GM21619 (cell line): ENCODE measurements around the gene PTPN4.
A peak's percentile ranks its signal among the peaks of the same experiment; 100 is the strongest.
"Not testable (repeated sequence)": the region's sequence is repeated elsewhere in the genome, so short reads cannot be mapped to it uniquely, and the experiment has no call there.

Experiments
- ATAC-seq: cut with Tn5 transposase; IDR thresholded peaks from one replicate; pipeline ENCODE4 v1.9.1; 2021; ENCODE audit not compliant: unreplicated experiment

The PTPN4 gene

DNA sequence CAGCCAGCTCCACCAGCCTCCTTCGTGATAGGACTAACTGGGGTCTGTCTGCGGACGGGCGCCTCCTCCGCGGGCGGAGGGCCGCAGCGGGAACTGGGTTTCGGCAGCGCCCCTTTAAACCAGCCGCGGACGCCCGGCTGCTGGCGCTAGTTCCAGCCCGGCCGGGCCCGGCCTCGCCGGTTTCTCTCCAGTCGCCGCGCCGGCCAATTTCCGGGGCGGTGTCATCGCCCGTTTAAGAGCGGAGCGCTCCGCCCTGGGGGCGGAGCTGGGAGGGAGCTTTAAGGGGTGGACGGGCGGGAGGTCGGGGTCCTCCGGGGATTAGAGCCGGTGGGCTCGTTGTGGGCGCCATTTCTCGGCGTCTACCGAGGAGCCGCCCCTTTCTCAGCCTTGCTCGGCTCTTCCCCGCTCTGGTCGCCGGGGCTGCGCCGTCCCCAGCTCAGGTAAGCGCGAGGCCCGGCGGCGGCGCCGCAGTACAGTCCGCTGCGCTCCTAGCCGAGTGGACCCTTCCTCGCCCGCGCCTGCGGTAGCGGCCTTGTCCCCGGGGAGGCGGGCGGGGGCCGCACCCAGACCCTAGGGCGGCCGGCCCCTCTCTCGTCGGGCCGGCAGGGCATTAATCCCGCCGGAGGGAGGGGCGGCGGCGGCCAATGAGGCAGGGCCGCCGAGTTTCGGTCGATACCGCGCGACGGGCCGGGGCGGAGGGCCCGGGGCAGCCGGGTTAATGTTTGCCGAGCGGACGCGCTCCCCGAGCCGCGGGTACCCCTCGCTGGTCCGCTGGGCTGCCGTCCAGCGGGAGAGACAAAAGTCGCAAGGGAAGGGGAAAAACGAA lies 253.3 kb downstream of the PTPN4 start, which contains the start of gene EPB41L5:
TSS of gene EPB41L5 (plus strand) at position 307 of the 826 bp plus-strand sequence. CDS start 6,008 bp downstream, outside the sequence.
- peak; percentile 90 for ATAC-seq

DNA sequence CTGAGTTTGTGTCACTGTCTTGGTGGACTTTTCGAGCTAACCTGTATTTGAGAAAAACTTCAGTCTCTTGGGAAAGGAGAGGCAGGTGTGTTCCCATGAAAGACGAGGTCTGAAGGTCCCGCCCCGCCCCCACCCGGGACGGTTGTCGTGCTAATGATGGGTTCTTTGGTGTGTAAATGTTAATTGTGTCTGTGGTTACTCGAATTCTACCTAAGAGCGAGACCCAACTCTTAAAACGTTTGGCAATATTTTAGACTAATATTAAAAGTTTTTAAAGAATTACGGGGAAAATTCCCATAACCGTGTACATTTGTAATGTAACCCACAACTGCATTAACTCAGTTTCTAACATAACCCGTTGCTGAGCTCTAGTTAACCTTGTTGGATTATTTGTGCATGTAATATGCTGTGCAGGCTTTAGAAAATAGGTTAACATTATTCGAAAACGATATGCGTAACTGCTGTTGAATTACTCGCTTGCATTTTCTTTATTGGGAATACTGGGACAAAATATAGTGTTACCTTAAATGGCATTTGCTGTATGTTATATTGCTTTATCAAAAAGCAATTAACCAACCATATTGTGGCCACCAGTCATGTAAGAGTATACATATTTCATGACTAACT lies 254.0 kb downstream of the PTPN4 start:
- ATAC-seq, result no peak

DNA sequence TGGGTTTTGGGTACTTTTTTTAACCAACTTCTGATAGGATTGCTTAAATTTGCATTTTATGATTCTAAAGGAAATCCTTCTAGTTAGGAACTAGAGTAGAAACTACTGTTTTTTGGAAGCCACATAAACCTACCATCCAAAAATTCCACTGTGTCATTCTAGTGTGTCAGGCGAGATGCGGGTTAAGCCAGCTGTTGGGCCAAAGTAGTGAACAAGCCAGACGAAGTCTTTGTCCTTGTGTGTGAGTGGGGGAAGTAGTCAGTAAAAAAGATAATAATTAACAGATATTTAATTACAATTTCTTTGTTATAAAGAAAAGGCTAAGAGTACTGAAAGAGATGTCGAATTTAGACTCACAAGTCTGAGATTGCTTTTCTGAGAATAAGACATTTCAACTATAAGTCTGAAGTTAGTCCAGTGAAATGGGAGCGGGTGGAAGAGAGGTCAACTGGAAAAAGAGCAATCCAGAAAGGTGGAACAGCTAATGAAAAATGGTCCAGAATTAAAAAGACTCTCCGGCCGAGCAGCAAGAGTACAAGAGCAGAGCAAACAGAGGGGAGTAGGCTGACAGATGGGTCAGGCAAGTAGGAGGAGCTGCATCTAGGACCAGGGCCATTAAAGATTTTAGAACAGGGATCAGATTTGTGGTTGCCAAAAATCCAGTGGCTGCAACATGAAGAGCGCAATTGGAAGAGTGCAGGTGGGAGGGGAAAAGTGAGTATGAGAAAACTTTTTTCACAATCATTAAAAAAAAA lies 254.7 kb downstream of the PTPN4 start:
- ATAC-seq, result no peak

DNA sequence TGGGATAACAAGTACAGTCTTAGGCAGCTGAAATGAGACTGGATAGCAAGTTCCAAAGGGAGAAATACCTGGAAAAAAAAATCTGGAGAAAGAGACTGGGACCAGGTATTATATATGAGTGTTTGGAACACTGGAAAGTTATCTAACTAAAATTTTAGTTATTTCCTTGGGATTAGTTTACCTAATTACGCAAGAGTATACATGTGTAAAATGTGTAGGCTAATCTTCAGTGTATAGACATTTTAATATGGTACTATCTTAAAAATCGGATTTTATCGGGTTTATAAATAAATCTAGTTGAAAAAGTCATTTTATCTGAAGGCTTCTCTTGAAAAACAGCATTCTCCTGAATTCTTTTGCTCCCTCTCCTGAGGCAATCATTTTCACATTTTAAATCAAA lies 257.1 kb downstream of the PTPN4 start:
- ATAC-seq, result no peak

DNA sequence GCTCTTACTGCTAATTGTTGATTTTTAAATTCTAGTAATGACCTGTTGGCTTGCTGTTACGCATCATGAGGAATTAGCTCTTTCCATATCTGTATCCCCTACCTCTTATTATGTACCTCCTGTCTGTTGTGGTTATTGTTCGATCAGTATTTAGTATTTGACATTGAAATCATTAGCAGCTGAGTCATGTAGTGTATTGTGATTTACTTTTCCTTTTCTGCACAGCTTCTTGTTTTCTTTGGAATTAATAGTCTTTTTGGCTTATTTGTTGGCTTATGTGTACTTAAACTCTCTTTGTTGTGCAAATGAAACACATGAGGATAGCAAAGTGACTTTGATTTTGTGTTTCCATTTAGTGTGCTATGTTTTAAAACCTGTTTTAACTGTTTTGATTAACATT lies 257.5 kb downstream of the PTPN4 start:
- ATAC-seq, result no peak

DNA sequence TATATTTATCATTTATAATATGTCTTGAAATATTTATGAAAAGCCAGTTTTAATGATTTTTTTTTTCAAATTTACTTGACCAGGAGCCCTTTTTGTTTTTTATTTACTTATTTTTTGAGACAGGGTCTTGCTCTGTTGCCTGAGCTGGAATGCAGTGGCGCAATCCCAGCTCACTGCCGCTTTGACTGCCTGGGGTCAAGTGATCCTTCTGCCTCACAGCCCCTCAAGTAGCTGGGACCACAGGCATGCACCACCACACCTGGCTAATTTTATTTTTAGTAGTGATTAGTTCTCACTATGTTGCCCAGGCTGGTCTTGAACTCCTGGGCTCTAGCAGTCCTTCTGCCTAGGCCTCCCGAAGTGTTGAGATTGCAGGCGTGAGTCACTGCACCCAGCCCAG lies 258.8 kb downstream of the PTPN4 start:
- ATAC-seq, result no peak

DNA sequence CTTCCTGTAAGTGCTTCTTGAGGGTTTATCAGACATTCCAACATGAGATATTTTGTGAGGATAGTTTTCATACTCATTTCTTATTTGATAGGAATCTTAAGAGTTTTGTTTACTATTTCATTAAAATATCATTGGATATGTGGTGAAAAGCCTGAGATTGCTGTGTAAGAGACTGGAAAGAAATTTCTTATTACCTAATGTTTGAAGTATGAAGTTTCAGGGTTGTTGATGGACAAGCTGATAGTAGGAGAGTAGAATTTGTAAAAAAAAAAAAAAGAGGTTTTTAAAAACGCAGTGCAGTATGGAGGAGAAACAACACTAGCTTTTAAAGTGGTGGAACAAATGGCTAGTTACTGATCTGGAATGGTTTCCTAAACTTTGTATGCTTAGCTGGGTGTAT lies 260.8 kb downstream of the PTPN4 start:
- ATAC-seq, result no peak

DNA sequence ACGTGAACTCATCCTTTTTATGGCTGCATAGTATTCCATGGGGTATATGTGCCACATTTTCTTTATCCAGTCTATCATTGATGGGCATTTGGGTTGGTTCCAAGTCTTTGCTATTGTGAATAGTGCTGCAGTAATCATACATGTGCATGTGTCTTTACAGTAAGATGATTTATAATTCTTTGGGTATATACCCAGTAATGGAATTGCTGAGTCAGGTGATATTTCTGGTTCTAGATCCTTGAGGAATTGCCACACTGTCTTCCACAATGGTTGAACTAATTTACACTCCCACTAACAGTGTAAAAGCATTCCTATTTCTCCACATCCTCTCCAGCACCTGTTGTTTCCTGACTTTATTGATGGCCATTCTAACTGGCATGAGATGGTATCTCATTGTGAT lies 262.8 kb downstream of the PTPN4 start:
- not testable (repeated sequence) for ATAC-seq

DNA sequence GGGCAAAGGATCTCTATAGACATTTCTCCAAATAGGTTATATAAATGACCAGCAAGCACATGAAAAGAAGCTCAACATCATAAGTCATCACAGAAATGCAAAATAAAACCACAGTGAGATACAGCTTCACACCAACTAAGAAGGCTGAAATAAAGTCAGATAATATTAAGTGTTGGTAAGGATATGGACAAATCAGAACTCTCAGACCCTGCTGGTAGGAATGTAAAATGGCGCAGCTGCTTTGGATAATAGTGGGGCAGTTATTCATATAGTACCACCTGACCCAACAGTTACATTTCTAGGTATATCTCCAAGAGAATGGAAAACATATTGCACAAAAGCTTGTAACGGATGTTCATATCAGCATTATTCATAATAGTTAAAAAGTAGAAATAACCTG lies 267.2 kb downstream of the PTPN4 start:
- no peak for ATAC-seq

DNA sequence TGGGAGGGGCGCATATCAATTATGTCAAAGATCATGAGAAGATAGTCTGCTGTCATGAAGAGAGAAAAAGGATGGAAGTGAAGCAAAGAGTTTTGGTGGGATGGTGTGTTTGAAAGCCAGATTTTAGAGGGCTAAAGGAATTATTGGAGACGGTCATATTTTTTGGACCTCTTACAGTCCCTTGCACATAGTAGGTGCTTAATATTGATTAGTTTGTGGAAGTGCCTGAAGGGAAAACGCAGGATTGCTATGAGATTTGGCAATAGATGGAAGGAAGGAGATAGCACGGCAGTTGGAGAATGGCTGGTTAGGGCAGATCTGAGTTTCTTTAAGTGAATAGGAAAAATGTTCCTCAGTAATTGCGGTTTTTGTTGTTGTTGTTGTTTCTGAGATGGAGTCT lies 269.1 kb downstream of the PTPN4 start:
- no peak for ATAC-seq

DNA sequence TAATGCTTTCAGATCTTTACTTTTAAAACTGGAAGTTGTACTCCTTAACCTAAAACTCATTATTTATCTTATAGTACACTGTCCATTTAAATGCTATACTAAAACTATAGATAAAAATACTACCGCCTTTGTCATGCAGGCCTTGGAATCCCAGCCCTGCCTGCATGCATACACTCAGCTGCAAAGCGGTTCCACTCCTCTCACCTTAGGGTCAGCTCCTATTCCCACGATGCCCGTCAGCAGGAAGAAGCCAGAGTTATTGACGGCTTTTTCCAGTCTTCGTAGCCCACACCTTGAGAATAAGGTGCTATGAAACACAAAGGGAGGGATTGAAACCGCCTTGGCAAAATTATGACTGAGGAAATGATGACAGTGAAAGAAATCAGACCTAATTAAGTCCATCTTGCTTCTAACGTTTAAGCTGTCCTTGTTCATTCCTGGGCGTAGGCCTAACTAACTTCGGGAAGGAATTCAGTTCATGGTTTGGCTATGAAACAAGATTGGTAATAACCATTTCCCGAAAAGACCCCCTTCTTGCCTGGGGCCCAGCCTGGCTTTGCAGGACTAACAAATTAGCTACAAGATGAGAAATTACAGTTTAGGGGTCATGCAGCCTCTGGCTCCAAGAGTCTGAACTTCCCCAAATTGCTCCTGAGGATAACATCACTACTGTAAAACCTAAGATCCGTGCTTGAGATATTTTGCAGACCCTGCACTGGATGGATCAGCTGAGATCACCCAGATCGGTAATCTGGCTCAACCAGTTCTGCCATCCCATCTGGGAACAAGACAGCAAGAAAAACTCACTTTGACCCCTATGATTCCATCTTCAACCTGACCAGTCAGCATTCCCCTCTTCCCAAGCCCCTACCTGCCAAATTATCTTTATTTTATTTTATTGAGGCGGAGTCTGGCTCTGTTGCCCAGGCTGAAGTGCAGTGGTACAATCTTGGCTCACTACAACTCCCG lies 270.2 kb downstream of the PTPN4 start:
- ATAC-seq, result no peak

DNA sequence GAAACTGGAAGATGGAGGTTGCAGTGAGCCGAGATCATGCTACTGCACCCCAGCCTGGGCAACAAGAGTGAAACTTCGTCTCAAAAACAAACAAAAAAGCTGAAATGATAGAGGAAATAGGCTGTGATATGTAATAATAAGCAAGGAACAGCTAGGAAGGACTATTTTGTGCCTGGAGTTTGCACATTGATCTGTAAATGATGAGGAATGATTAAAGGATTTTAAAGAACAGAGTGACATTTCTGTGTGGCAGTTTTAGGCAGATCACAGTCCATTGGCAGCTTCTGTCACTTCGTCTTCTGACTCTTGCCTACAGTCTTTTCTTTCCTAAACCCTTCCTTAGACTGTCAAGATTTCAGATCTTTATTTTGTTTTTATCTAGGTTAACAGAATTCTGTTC lies 272.6 kb downstream of the PTPN4 start:
- ATAC-seq, result no peak
